ENCODE data around the gene MGAT4B.
"Not testable (repeated sequence)": the region's sequence is repeated elsewhere in the genome, so short reads cannot be mapped to it uniquely, and the experiment has no call there.

MGAT4B gene

GRCh38 chr5:179789278-179789677 lies 17.4 kb downstream of the MGAT4B start:
- H3K4me3 ChIP-seq (ENCODE audit: low read depth in 1 of 2, low read length in 2 of 2); H3K9ac ChIP-seq (ENCODE audit: low read length); H3K9me3 ChIP-seq (ENCODE audit: low read length); H3K36me3 ChIP-seq (ENCODE audit: insufficient read depth, low read length); H3K4me1 ChIP-seq (ENCODE audit: insufficient read depth, low read length); H3K27me3 ChIP-seq (ENCODE audit: control insufficient read depth in 1 of 2, insufficient read depth in 2 of 2, low read length in 2 of 2); H3K27ac ChIP-seq (ENCODE audit: low read depth, low read length): not testable (repeated sequence)

- no peak overlapping the region for H3K27ac ChIP-seq (ENCODE audit: low read depth, low read length)
- no peak overlapping the region for H3K4me3 ChIP-seq (ENCODE audit: low read depth in 1 of 2, low read length in 2 of 2)
- no peaks in the 10 kb centered on the region for H3K4me1 ChIP-seq (ENCODE audit: insufficient read depth, low read length)
- H3K9me3 ChIP-seq (ENCODE audit: low read length): no peaks in the 10 kb centered on the region
- H3K36me3 ChIP-seq (ENCODE audit: insufficient read depth, low read length): no peaks in the 10 kb centered on the region
- no peaks in the 10 kb centered on the region for H3K27me3 ChIP-seq (ENCODE audit: control insufficient read depth in 1 of 2, insufficient read depth in 2 of 2, low read length in 2 of 2)
- H3K9ac ChIP-seq (ENCODE audit: low read length): no peak overlapping the region
Measured at GRCh38 chr5:179788193-179788854, 18.3 kb downstream of the MGAT4B start.

- no peak overlapping the region for H3K9ac ChIP-seq (ENCODE audit: low read length)
Measured at GRCh38 chr5:179786861-179787260, 19.8 kb downstream of the MGAT4B start.

GRCh38 chr5:179783128-179783527 lies 23.5 kb downstream of the MGAT4B start:
- H3K4me3 ChIP-seq (ENCODE audit: low read depth in 1 of 2, low read length in 2 of 2): no peak overlapping the region
- H3K4me1 ChIP-seq (ENCODE audit: insufficient read depth, low read length): peaks cover 7% of the 10 kb centered on the region
- H3K36me3 ChIP-seq (ENCODE audit: insufficient read depth, low read length): peaks cover 9% of the 10 kb centered on the region
- no peak overlapping the region for H3K9ac ChIP-seq (ENCODE audit: low read length)
- H3K27ac ChIP-seq (ENCODE audit: low read depth, low read length): no peak overlapping the region
- H3K27me3 ChIP-seq (ENCODE audit: control insufficient read depth in 1 of 2, insufficient read depth in 2 of 2, low read length in 2 of 2): no peaks in the 10 kb centered on the region
- H3K9me3 ChIP-seq (ENCODE audit: low read length): no peaks in the 10 kb centered on the region

More at GRCh38 chr5:179786861-179787260, 19.8 kb downstream of the MGAT4B start:
- no peak overlapping the region for H3K27ac ChIP-seq (ENCODE audit: low read depth, low read length)
- no peak overlapping the region for H3K4me3 ChIP-seq (ENCODE audit: low read depth in 1 of 2, low read length in 2 of 2)
- no peaks in the 10 kb centered on the region for H3K27me3 ChIP-seq (ENCODE audit: control insufficient read depth in 1 of 2, insufficient read depth in 2 of 2, low read length in 2 of 2)
- H3K36me3 ChIP-seq (ENCODE audit: insufficient read depth, low read length): no peaks in the 10 kb centered on the region
- no peaks in the 10 kb centered on the region for H3K9me3 ChIP-seq (ENCODE audit: low read length)
- H3K4me1 ChIP-seq (ENCODE audit: insufficient read depth, low read length): peaks cover 3% of the 10 kb centered on the region

- H3K36me3 ChIP-seq (ENCODE audit: insufficient read depth, low read length): peaks cover 21% of the 10 kb centered on the region
- H3K9me3 ChIP-seq (ENCODE audit: low read length): no peaks in the 10 kb centered on the region
- no peak overlapping the region for H3K9ac ChIP-seq (ENCODE audit: low read length)
- H3K27me3 ChIP-seq (ENCODE audit: control insufficient read depth in 1 of 2, insufficient read depth in 2 of 2, low read length in 2 of 2): no peaks in the 10 kb centered on the region
- H3K4me3 ChIP-seq (ENCODE audit: low read depth in 1 of 2, low read length in 2 of 2): no peak overlapping the region
- H3K27ac ChIP-seq (ENCODE audit: low read depth, low read length): no peak overlapping the region
- peaks cover 7% of the 10 kb centered on the region for H3K4me1 ChIP-seq (ENCODE audit: insufficient read depth, low read length)
Measured at GRCh38 chr5:179781846-179782245, 24.8 kb downstream of the MGAT4B start.

- Histone ChIP-seq H3K4me1 (ENCODE audit: insufficient read depth, low read length) (peaks cover 7% of the 10 kb centered on the region), H3K27me3 (ENCODE audit: control insufficient read depth in 1 of 2, insufficient read depth in 2 of 2, low read length in 2 of 2) (no peaks in the 10 kb centered on the region), H3K9ac (ENCODE audit: low read length) (no peak overlapping the region), H3K36me3 (ENCODE audit: insufficient read depth, low read length) (peaks cover 33% of the 10 kb centered on the region), H3K4me3 (ENCODE audit: low read depth in 1 of 2, low read length in 2 of 2) (no peak overlapping the region), H3K27ac (ENCODE audit: low read depth, low read length) (no peak overlapping the region), H3K9me3 (ENCODE audit: low read length) (no peaks in the 10 kb centered on the region)
Measured at GRCh38 chr5:179780362-179780761, 26.3 kb downstream of the MGAT4B start.

- Histone ChIP-seq H3K36me3 (ENCODE audit: insufficient read depth, low read length) (peaks cover 38% of the 10 kb centered on the region), H3K4me1 (ENCODE audit: insufficient read depth, low read length) (peaks cover 7% of the 10 kb centered on the region), H3K9me3 (ENCODE audit: low read length) (no peaks in the 10 kb centered on the region)
Measured at GRCh38 chr5:179779826-179780225, 26.8 kb downstream of the MGAT4B start.

GRCh38 chr5:179778591-179778990 lies 28.1 kb downstream of the MGAT4B start:
- Histone ChIP-seq H3K4me3 (ENCODE audit: low read depth in 1 of 2, low read length in 2 of 2) (no peak overlapping the region), H3K27me3 (ENCODE audit: control insufficient read depth in 1 of 2, insufficient read depth in 2 of 2, low read length in 2 of 2) (no peaks in the 10 kb centered on the region), H3K9me3 (ENCODE audit: low read length) (no peaks in the 10 kb centered on the region), H3K9ac (ENCODE audit: low read length) (no peak overlapping the region), H3K27ac (ENCODE audit: low read depth, low read length) (no peak overlapping the region), H3K36me3 (ENCODE audit: insufficient read depth, low read length) (peaks cover 50% of the 10 kb centered on the region), H3K4me1 (ENCODE audit: insufficient read depth, low read length) (peaks cover 7% of the 10 kb centered on the region)

More at GRCh38 chr5:179779826-179780225, 26.8 kb downstream of the MGAT4B start:
- H3K27me3 ChIP-seq (ENCODE audit: control insufficient read depth in 1 of 2, insufficient read depth in 2 of 2, low read length in 2 of 2): no peaks in the 10 kb centered on the region
- no peak overlapping the region for H3K27ac ChIP-seq (ENCODE audit: low read depth, low read length)
- H3K9ac ChIP-seq (ENCODE audit: low read length): no peak overlapping the region
- no peak overlapping the region for H3K4me3 ChIP-seq (ENCODE audit: low read depth in 1 of 2, low read length in 2 of 2)

GRCh38 chr5:179777909-179778308 lies 28.8 kb downstream of the MGAT4B start:
- Histone ChIP-seq H3K27me3 (ENCODE audit: control insufficient read depth in 1 of 2, insufficient read depth in 2 of 2, low read length in 2 of 2) (no peaks in the 10 kb centered on the region), H3K36me3 (ENCODE audit: insufficient read depth, low read length) (peaks cover 57% of the 10 kb centered on the region), H3K4me1 (ENCODE audit: insufficient read depth, low read length) (peaks cover 7% of the 10 kb centered on the region), H3K27ac (ENCODE audit: low read depth, low read length) (no peak overlapping the region), H3K9ac (ENCODE audit: low read length) (no peak overlapping the region), H3K4me3 (ENCODE audit: low read depth in 1 of 2, low read length in 2 of 2) (no peak overlapping the region), H3K9me3 (ENCODE audit: low read length) (no peaks in the 10 kb centered on the region)

- no peak overlapping the region for H3K9ac ChIP-seq (ENCODE audit: low read length)
- no peaks in the 10 kb centered on the region for H3K9me3 ChIP-seq (ENCODE audit: low read length)
- no peak overlapping the region for H3K4me3 ChIP-seq (ENCODE audit: low read depth in 1 of 2, low read length in 2 of 2)
- peaks cover 62% of the 10 kb centered on the region for H3K36me3 ChIP-seq (ENCODE audit: insufficient read depth, low read length)
- H3K27ac ChIP-seq (ENCODE audit: low read depth, low read length): no peak overlapping the region
- no peaks in the 10 kb centered on the region for H3K27me3 ChIP-seq (ENCODE audit: control insufficient read depth in 1 of 2, insufficient read depth in 2 of 2, low read length in 2 of 2)
- peaks cover 7% of the 10 kb centered on the region for H3K4me1 ChIP-seq (ENCODE audit: insufficient read depth, low read length)
Measured at GRCh38 chr5:179777456-179777855, 29.2 kb downstream of the MGAT4B start.

GRCh38 chr5:179776411-179776938 lies 30.2 kb downstream of the MGAT4B start:
- Histone ChIP-seq H3K27ac (ENCODE audit: low read depth, low read length) (no peak overlapping the region), H3K4me3 (ENCODE audit: low read depth in 1 of 2, low read length in 2 of 2) (no peak overlapping the region), H3K27me3 (ENCODE audit: control insufficient read depth in 1 of 2, insufficient read depth in 2 of 2, low read length in 2 of 2) (no peaks in the 10 kb centered on the region), H3K4me1 (ENCODE audit: insufficient read depth, low read length) (no peaks in the 10 kb centered on the region), H3K9me3 (ENCODE audit: low read length) (no peaks in the 10 kb centered on the region), H3K36me3 (ENCODE audit: insufficient read depth, low read length) (peaks cover 72% of the 10 kb centered on the region), H3K9ac (ENCODE audit: low read length) (no peak overlapping the region)

GRCh38 chr5:179774442-179774841 lies 32.2 kb downstream of the MGAT4B start:
- Histone ChIP-seq H3K27me3 (ENCODE audit: control insufficient read depth in 1 of 2, insufficient read depth in 2 of 2, low read length in 2 of 2) (no peaks in the 10 kb centered on the region), H3K4me1 (ENCODE audit: insufficient read depth, low read length) (no peaks in the 10 kb centered on the region), H3K9ac (ENCODE audit: low read length) (no peak overlapping the region), H3K9me3 (ENCODE audit: low read length) (no peaks in the 10 kb centered on the region), H3K4me3 (ENCODE audit: low read depth in 1 of 2, low read length in 2 of 2) (no peak overlapping the region), H3K27ac (ENCODE audit: low read depth, low read length) (no peak overlapping the region), H3K36me3 (ENCODE audit: insufficient read depth, low read length) (peaks cover 85% of the 10 kb centered on the region)
